Endothelial cell of umbilical vein (primary cell): ENCODE results near the gene AIM2. TPM values are rescaled to one million over a fixed set of nuclear protein-coding genes. Genes with fewer than 3 reads are reported as not detected.
"Not testable (repeated sequence)": the region's sequence is repeated elsewhere in the genome, so short reads cannot be mapped to it uniquely, and the experiment has no call there.

Experiments
- BruUV-seq: library from RNA; stranded (reverse); fragments of 400-500 nt; replicated peaks from 2 replicates; lab custom pipeline; 2021; lab: Mats Ljungman, UMichigan
- CTCF ChIA-PET: fragments of 300-600, 350-600 bp; sonication (Branson Sonifier 250); formaldehyde crosslinking; loops from one replicate; lab custom pipeline; 2021; ENCODE audit warnings: antibody characterized with exemption, inconsistent platforms; lab: Charles Lee
- POLR2A ChIA-PET: fragments of 300-600, 350-600 bp; sonication (Branson Sonifier 250); formaldehyde crosslinking; loops from one replicate; lab custom pipeline; 2021; ENCODE audit warnings: antibody characterized with exemption, inconsistent platforms; lab: Charles Lee
- DNase-seq: peaks from one replicate; pipeline ENCODE4 v3.0.0-alpha.2; 2011; ENCODE audit warnings: low read depth, low spot score
- FAIRE-seq: peaks from 2 replicates; lab custom pipeline; 2011; peaks lifted over from hg19 to GRCh38; lab: Jason Lieb, UNC
- H2AFZ ChIP-seq: 2 replicates; pipeline ENCODE4 v1.6.0; 2012; ENCODE audit warnings: low read depth, low read length, control low read depth, inconsistent platforms
- H3K27ac ChIP-seq: 2 replicates; pipeline ENCODE4 v1.5.1; 2011; ENCODE audit warnings: low read depth, mild to moderate bottlenecking, control low read depth, low read length, moderate library complexity; ENCODE audit not compliant: insufficient read depth
- H3K27me3 ChIP-seq, 2 experiments: 2 replicates each; pipeline versions ENCODE4 v1.6.0 to v1.6.1; 2011; ENCODE audit warnings: low read length in 2 of 2, mixed read lengths in 1 of 2; ENCODE audit not compliant: control insufficient read depth in 2 of 2, insufficient read depth in 2 of 2
- H3K36me3 ChIP-seq, 2 experiments: 2 replicates in 1 of 2; 3 replicates in 1 of 2; pipeline ENCODE4 v1.5.1; 2011; ENCODE audit warnings: low read length in 2 of 2, mild to moderate bottlenecking in 1 of 2, moderate library complexity in 1 of 2; ENCODE audit not compliant: control insufficient read depth in 2 of 2, insufficient read depth in 2 of 2; ENCODE audit errors: extremely low read depth in 1 of 2
- H3K4me1 ChIP-seq: 3 replicates; pipeline ENCODE4 v1.5.1; 2011; ENCODE audit warnings: mild to moderate bottlenecking, low read length; ENCODE audit not compliant: control insufficient read depth, insufficient read depth; ENCODE audit errors: extremely low read depth
- H3K4me2 ChIP-seq: 2 replicates; pipeline ENCODE4 v1.6.1; 2011; ENCODE audit warnings: low read length, control low read depth, mixed read lengths; ENCODE audit not compliant: insufficient read depth
- H3K4me3 ChIP-seq, 3 experiments: fragments of 200-600 bp in 1 of 3; sonication (generic), shearing (Covaris generic) in 1 of 3; replicated peaks in 1 of 3; 2 replicates each; pipeline ENCODE4 v1.5.1; 2011 to 2016; ENCODE audit warnings: control low read depth in 3 of 3, low read length in 3 of 3, mild to moderate bottlenecking in 2 of 3, inconsistent platforms in 1 of 3, low read depth in 1 of 3, moderate library complexity in 1 of 3; ENCODE audit not compliant: insufficient read depth in 1 of 3
- H3K79me2 ChIP-seq: 2 replicates; pipeline ENCODE4 v1.6.0; 2012; ENCODE audit warnings: low read length, inconsistent platforms; ENCODE audit not compliant: control insufficient read depth, insufficient read depth
- H3K9ac ChIP-seq: replicated peaks from 2 replicates; pipeline ENCODE3; 2011; ENCODE audit warnings: low read length, control low read depth; ENCODE audit not compliant: insufficient read depth; ENCODE audit errors: extremely low read depth
- H3K9me1 ChIP-seq: replicated peaks from 3 replicates; pipeline ENCODE4 v1.6.0; 2011; ENCODE audit warnings: mild to moderate bottlenecking, low read length; ENCODE audit not compliant: control insufficient read depth, insufficient read depth; ENCODE audit errors: extremely low read depth
- H3K9me3 ChIP-seq: replicated peaks from 2 replicates; pipeline ENCODE4 v1.5.1; 2012; ENCODE audit warnings: low read length, inconsistent platforms; ENCODE audit not compliant: control insufficient read depth, insufficient read depth
- H4K20me1 ChIP-seq: replicated peaks from 2 replicates; pipeline ENCODE3; 2011; ENCODE audit warnings: mild to moderate bottlenecking, low read length; ENCODE audit not compliant: control insufficient read depth, insufficient read depth; ENCODE audit errors: extremely low read depth
- CTCF ChIP-seq, 2 donors: IDR thresholded peaks; 1 replicate in 1 of 2; 2 replicates in 1 of 2; pipeline ENCODE4 v1.5.1; 2011; ENCODE audit warnings: low read length in 2 of 2, mild to moderate bottlenecking in 2 of 2, moderate library complexity in 2 of 2, control low read depth in 1 of 2, inconsistent platforms in 1 of 2, low read depth in 1 of 2; ENCODE audit not compliant: insufficient read depth in 1 of 2; ENCODE audit errors: extremely low read depth in 1 of 2
- EZH2 ChIP-seq: IDR thresholded peaks from 2 replicates; pipeline ENCODE4 v1.6.1; 2012; ENCODE audit warnings: borderline replicate concordance, low read depth, mild to moderate bottlenecking, moderate library complexity, low read length, inconsistent platforms; ENCODE audit not compliant: severe bottlenecking
- FOS ChIP-seq: IDR thresholded peaks from 2 replicates; pipeline ENCODE4 v1.6.1; 2011; ENCODE audit warnings: mild to moderate bottlenecking, low read length, moderate library complexity, borderline replicate concordance; ENCODE audit not compliant: insufficient read depth
- GATA2 ChIP-seq: IDR thresholded peaks from 2 replicates; pipeline ENCODE4 v1.7.0; 2011; ENCODE audit warnings: low read depth, mild to moderate bottlenecking, moderate library complexity, mixed read lengths, low read length; ENCODE audit not compliant: insufficient read length, insufficient read depth
- JUN ChIP-seq: IDR thresholded peaks from 2 replicates; pipeline ENCODE4 v1.6.1; 2011; ENCODE audit warnings: borderline replicate concordance, low read depth; ENCODE audit not compliant: insufficient read length, insufficient read depth
- MAX ChIP-seq: IDR thresholded peaks from 2 replicates; pipeline ENCODE4 v1.6.1; 2011; ENCODE audit not compliant: insufficient read depth, insufficient read length
- MYC ChIP-seq: IDR thresholded peaks from one replicate; pipeline ENCODE4 v1.6.1; 2011; ENCODE audit warnings: mild to moderate bottlenecking, low read depth, low read length
- POLR2A ChIP-seq: IDR thresholded peaks from 2 replicates; pipeline ENCODE4 v1.6.1; 2012; ENCODE audit warnings: low read depth, mild to moderate bottlenecking, control low read depth, low read length
- POLR2AphosphoS5 ChIP-seq: IDR thresholded peaks from 2 replicates; pipeline ENCODE4 v1.6.1; 2012; ENCODE audit warnings: low read depth, mild to moderate bottlenecking, control low read depth, low read length, moderate library complexity; ENCODE audit not compliant: insufficient read depth
- dilution Hi-C: fragments of 300-500 bp; cut with MboI; formaldehyde crosslinking; loops from one replicate; pipeline ENCODE4 v1.15.0; 2019; ENCODE audit warnings: low sequenced_read_pairs; ENCODE audit not compliant: extremely low pct_ligation_motif_present
- intact Hi-C: fragments of 100-400 bp; cut with micrococcal nuclease; formaldehyde crosslinking; loops from one replicate; pipeline ENCODE4 v1.10.0; 2022
- polyA plus RNA-seq, 4 experiments: library from polyadenylated mRNA; depleted of rRNA in 3 of 4; stranded (reverse) in 3 of 4; unstranded in 1 of 4; fragments of >200 nt; gene quantifications; 2 replicates each; pipeline versions ENCODE4 v1.2.1 to v1.2.3, GENCODE V29; 2011 to 2012; ENCODE audit warnings: missing spikeins in 1 of 4
- total RNA-seq: library from RNA; stranded (reverse); gene quantifications from 2 replicates; pipeline ENCODE4 v1.2.3, GENCODE V29; 2021

Gene AIM2
- total and polyA plus RNA-seq, 2 donors (not counting 3 experiments of a cell fraction or from before 2014, with no cell fraction given) = not detected

- Histone ChIP-seq H3K4me1 (peaks cover 7% of the 10 kb centered on the region), H3K79me2 (no peaks in the 10 kb centered on the region), H3K9me3 (no peaks in the 10 kb centered on the region), H2AFZ (no peak overlapping the region), H3K36me3 (peaks cover 30 to 49% of the 10 kb centered on the region in 2 experiments), H3K27ac (no peak overlapping the region), H3K9me1 (no peaks in the 10 kb centered on the region), H3K4me3 (no peak overlapping the region), H3K27me3 (no peaks in the 10 kb centered on the region), H3K9ac (no peak overlapping the region), H4K20me1 (no peaks in the 10 kb centered on the region), H3K4me2 (no peak overlapping the region)
- DNase-seq = no peak
- intact Hi-C loops (no loop called here), dilution Hi-C loops (no loop called here)
- CTCF ChIA-PET = no interaction called here
- TF ChIP-seq CTCF (IDR thresholded peaks at IDR 0.05; ENCODE audit: extremely low read depth in 1 of 2, insufficient read depth in 1 of 2, low read depth in 1 of 2, low read length in 2 of 2) (no peak), JUN (no peak), EZH2 (no peak), MYC (no peak), POLR2AphosphoS5 (no peak), FOS (no peak), MAX (no peak), GATA2 (no peak), POLR2A (no peak)
- no peak for FAIRE-seq
- BruUV-seq = no TSS peak
- POLR2A ChIA-PET = no interaction called here
Observed at GRCh38 chr1:159051436-159051835, 25.1 kb downstream of the AIM2 start.

- CTCF ChIA-PET, H2AFZ ChIP-seq, H3K9me1 ChIP-seq, H3K4me2 ChIP-seq, H3K4me1 ChIP-seq, H3K4me3 ChIP-seq, H3K27me3 ChIP-seq, FAIRE-seq, DNase-seq, BruUV-seq, H3K9me3 ChIP-seq, intact Hi-C loops, dilution Hi-C loops, POLR2A ChIA-PET, H3K9ac ChIP-seq, H3K27ac ChIP-seq, H3K79me2 ChIP-seq, H4K20me1 ChIP-seq: not testable (repeated sequence)
- H3K36me3 ChIP-seq = peaks cover 16 to 19% of the 10 kb centered on the region in 2 experiments
Observed at GRCh38 chr1:159046486-159046885, 30.1 kb downstream of the AIM2 start.
